Common myeloid progenitor, CD34-positive (primary cell): Measurements from ENCODE around the gene TMEM81.

ENCODE experiments used
- CTCF ChIA-PET: fragments of 350-600 bp; sonication (Branson Sonifier 250); formaldehyde crosslinking; loops from one replicate; lab custom pipeline; 2021; ENCODE audit warnings: antibody characterized with exemption; lab: Charles Lee
- POLR2A ChIA-PET: fragments of 350-600 bp; sonication (Branson Sonifier 250); formaldehyde crosslinking; loops from one replicate; lab custom pipeline; 2021; ENCODE audit warnings: antibody characterized with exemption; lab: Charles Lee
- DNase-seq, 3 donors: peaks; one replicate each; pipeline versions ENCODE4 v3.0.0 to v3.0.0-alpha.2; 2013
- H3K27ac ChIP-seq, 2 experiments: 1 replicate in 1 of 2; 2 replicates in 1 of 2; pipeline ENCODE4 v1.7.0; 2013; ENCODE audit warnings: inconsistent platforms in 2 of 2, low read length in 2 of 2, mild to moderate bottlenecking in 2 of 2, low read depth in 1 of 2, moderate library complexity in 1 of 2; ENCODE audit not compliant: severe bottlenecking in 2 of 2, insufficient read depth in 1 of 2, poor library complexity in 1 of 2
- H3K27me3 ChIP-seq, 5 experiments: replicated peaks in 2 of 5; 1 replicate in 3 of 5; 2 replicates in 2 of 5; pipeline versions ENCODE4 v1.6.1 to v1.7.0; 2013; ENCODE audit warnings: low read length in 4 of 5, mild to moderate bottlenecking in 2 of 5, moderate library complexity in 2 of 5, inconsistent platforms in 1 of 5; ENCODE audit not compliant: insufficient read depth in 5 of 5, control insufficient read depth in 4 of 5
- H3K36me3 ChIP-seq, 4 experiments: 1 replicate in 2 of 4; 2 replicates in 2 of 4; pipeline versions ENCODE4 v1.6.1 to v1.7.0; 2013; ENCODE audit warnings: low read length in 3 of 4, control low read depth in 1 of 4, mild to moderate bottlenecking in 1 of 4; ENCODE audit not compliant: control insufficient read depth in 4 of 4, insufficient read depth in 4 of 4
- H3K4me1 ChIP-seq, 4 experiments: 1 replicate in 3 of 4; 2 replicates in 1 of 4; pipeline versions ENCODE4 v1.6.1 to v1.7.1; 2013; ENCODE audit warnings: low read length in 3 of 4, mild to moderate bottlenecking in 3 of 4, control low read depth in 1 of 4, inconsistent platforms in 1 of 4, moderate library complexity in 1 of 4; ENCODE audit not compliant: control insufficient read depth in 4 of 4, insufficient read depth in 4 of 4; ENCODE audit errors: control extremely low read depth in 1 of 4
- H3K4me3 ChIP-seq, 7 experiments: 1 replicate in 4 of 7; 2 replicates in 3 of 7; pipeline versions ENCODE4 v1.5.1 to v1.7.0; 2013; ENCODE audit warnings: mild to moderate bottlenecking in 7 of 7, low read length in 6 of 7, moderate library complexity in 6 of 7, inconsistent platforms in 2 of 7, low read depth in 2 of 7, control low read depth in 1 of 7; ENCODE audit not compliant: insufficient read depth in 4 of 7, control insufficient read depth in 1 of 7; ENCODE audit errors: extremely low read depth in 1 of 7
- H3K9me3 ChIP-seq, 5 experiments: 1 replicate in 4 of 5; 2 replicates in 1 of 5; pipeline versions ENCODE4 v1.6.1 to v1.7.1; 2013; ENCODE audit warnings: low read length in 4 of 5, mild to moderate bottlenecking in 2 of 5, inconsistent platforms in 1 of 5, low read depth in 1 of 5, moderate library complexity in 1 of 5; ENCODE audit not compliant: control insufficient read depth in 4 of 5, insufficient read depth in 2 of 5; ENCODE audit errors: control extremely low read depth in 1 of 5
- WGBS: methylation state at CpG from one replicate; pipeline ENCODE4 v1.1.5; 2013; ENCODE audit not compliant: insufficient coverage; 5-methylcytosine and 5-hydroxymethylcytosine counted together

The TMEM81 gene

GRCh38 chr1:205049479-205049878 is 34.8 kb downstream of the TMEM81 start:
- no peaks in the 10 kb centered on the region for H3K36me3 ChIP-seq
- H3K9me3 ChIP-seq = no peaks in the 10 kb centered on the region
- H3K27me3 ChIP-seq = peaks cover 0 to 33% (median 17%) of the 10 kb centered on the region in 5 experiments
- ChIA-PET POLR2A (no interaction called here), CTCF (interaction anchor here (0.6 to 2.1 kb wide), 6 partner anchors 12 to 1948 kb away, joined by 3 to 10 read pairs (median 3); no protein-coding TSS in a partner anchor)
- no peak overlapping the region for H3K4me3 ChIP-seq
- no peak for DNase-seq
- WGBS = 87% methylated on average over 6 of the region's 6 CpGs
- H3K4me1 ChIP-seq = no peaks in the 10 kb centered on the region
- no peak overlapping the region for H3K27ac ChIP-seq

DNA sequence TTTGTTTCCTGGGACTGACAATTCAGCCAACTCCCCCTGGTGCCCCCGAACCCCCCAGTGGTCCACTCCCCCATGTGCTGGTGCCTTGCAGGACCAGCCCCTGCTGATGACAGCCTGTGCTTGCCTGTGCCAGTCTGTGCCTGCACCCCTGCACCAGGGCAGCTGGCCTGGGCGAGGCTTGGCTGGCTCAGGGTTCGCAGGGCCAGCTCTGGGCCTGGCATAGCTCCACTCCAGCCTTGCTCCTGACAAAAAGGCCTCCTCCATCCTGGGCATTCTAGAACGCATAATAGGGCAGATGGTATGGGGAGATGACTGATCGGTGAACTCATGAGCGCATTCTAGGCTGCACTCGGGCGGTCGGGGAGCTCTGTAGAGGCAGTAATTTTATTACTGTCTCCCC is 35.9 kb downstream of the TMEM81 start:
- ChIA-PET CTCF (interaction anchor here (1.1 to 2.1 kb wide), 4 partner anchors 15 to 106 kb away, joined by 3 to 10 read pairs (median 4); no protein-coding TSS in a partner anchor), POLR2A (interaction anchor here (0.8 kb wide), 1 partner anchor 140 kb away, joined by 3 read pairs; no protein-coding TSS in a partner anchor)
- H3K27ac ChIP-seq = no peak overlapping the region
- DNase-seq = no peak
- peaks cover 0 to under 1% (median under 1%) of the 10 kb centered on the region in 4 experiments for H3K4me1 ChIP-seq
- 98% methylated on average over 9 of the region's 9 CpGs for WGBS
- H3K27me3 ChIP-seq = peaks cover 0 to 44% (median 17%) of the 10 kb centered on the region in 5 experiments
- no peaks in the 10 kb centered on the region for H3K9me3 ChIP-seq
- no peaks in the 10 kb centered on the region for H3K36me3 ChIP-seq
- no peak overlapping the region for H3K4me3 ChIP-seq

DNA sequence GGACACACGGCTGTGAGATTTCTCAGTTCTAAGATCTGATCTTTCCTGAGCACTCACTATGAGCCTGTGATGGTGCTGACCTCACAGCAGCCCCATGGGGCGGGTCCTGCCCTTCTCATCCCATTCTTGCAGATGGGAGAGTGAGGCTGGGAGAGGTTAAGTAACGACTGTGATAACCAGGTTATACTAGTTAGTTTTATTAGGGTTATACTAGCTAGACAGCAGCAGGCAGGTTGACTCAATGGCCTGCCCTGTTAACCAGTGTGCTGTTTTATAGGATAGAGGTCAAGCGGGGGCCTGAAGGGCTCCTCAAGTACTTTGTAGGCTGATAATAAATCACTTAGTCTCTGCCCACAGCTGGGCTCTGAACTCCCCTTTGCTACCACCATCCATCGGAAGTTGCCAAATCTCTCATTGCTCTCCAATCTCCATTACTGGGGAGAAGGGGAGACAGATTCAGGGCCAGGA is 36.5 kb downstream of the TMEM81 start:
- POLR2A ChIA-PET = no interaction called here
- H3K9me3 ChIP-seq = no peaks in the 10 kb centered on the region
- no peaks in the 10 kb centered on the region for H3K36me3 ChIP-seq
- DNase-seq = no peak
- H3K27ac ChIP-seq = no peak overlapping the region
- 88% methylated on average over 2 of the region's 5 CpGs for WGBS
- no peak overlapping the region for H3K4me3 ChIP-seq
- peaks cover 0 to 49% (median 17%) of the 10 kb centered on the region in 5 experiments for H3K27me3 ChIP-seq
- peaks cover 0 to 5% (median 2%) of the 10 kb centered on the region in 4 experiments for H3K4me1 ChIP-seq
- CTCF ChIA-PET = interaction anchor here (2.1 kb wide), 1 partner anchor 59 kb away, joined by 10 read pairs; no protein-coding TSS in a partner anchor

DNA sequence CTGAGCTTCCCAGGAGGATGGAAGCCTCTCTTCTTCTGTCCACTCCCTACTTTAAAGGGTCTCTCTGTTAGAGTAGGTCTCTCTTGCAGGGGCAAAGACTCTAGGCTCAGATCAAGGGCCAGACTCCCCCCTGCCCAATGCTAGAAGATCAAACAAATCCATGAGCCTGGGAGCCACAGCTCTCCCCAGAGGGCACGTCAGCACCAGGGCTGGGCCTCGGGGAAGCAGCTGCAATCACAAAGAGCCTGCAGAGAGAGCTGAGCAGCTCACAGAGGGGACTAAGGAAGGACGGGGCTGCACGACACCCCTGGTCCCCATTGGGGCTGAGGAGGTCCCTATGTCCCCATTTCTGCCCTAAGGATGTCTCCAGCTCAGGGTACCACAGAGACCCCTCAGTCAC is 37.4 kb downstream of the TMEM81 start:
- POLR2A ChIA-PET = no interaction called here
- peaks cover 2 to 58% (median 24%) of the 10 kb centered on the region in 5 experiments for H3K27me3 ChIP-seq
- no peak for DNase-seq

DNA sequence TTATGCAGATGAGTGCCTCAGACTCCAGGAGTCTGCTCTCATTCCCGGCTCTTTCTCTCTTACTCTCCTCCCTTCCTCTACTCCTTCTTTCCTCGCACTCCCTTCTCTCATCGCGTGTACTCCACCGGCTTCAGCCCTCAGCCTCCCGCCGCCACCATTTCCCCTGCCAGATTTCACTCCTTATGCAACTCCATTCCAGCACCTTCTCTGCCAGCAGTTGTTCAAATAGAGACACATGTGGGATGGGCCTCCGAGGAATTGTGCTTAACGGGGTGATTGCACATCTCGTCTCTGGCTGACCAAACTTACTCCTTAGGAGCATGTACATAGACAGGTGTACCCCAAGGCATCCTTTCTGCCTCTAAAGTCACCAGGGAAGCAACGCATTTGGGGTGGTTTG is 39.1 kb downstream of the TMEM81 start:
- H3K27me3 ChIP-seq = peaks cover 2 to 74% (median 28%) of the 10 kb centered on the region in 5 experiments
- H3K4me3 ChIP-seq = no peak overlapping the region
- CTCF ChIA-PET = interaction anchor here (0.9 to 2.2 kb wide), 2 partner anchors 16 to 55 kb away, joined by 3 to 9 read pairs; no protein-coding TSS in a partner anchor
- no peak overlapping the region for H3K27ac ChIP-seq
- POLR2A ChIA-PET = no interaction called here
- H3K36me3 ChIP-seq = no peaks in the 10 kb centered on the region
- no peaks in the 10 kb centered on the region for H3K9me3 ChIP-seq
- WGBS = 41% methylated on average over 11 of the region's 11 CpGs
- H3K4me1 ChIP-seq = peaks cover 0 to 8% (median 3%) of the 10 kb centered on the region in 4 experiments
- DNase-seq = no peak

More for the DNA sequence above, 37.4 kb downstream of the TMEM81 start:
- H3K36me3 ChIP-seq = no peaks in the 10 kb centered on the region
- no peak overlapping the region for H3K4me3 ChIP-seq
- 61% methylated on average over 4 of the region's 4 CpGs for WGBS
- H3K9me3 ChIP-seq = no peaks in the 10 kb centered on the region
- H3K27ac ChIP-seq = no peak overlapping the region
- H3K4me1 ChIP-seq = peaks cover 0 to 8% (median 3%) of the 10 kb centered on the region in 4 experiments
- CTCF ChIA-PET = interaction anchor here (0.8 kb wide), 1 partner anchor 15 kb away, joined by 3 read pairs; no protein-coding TSS in a partner anchor

DNA sequence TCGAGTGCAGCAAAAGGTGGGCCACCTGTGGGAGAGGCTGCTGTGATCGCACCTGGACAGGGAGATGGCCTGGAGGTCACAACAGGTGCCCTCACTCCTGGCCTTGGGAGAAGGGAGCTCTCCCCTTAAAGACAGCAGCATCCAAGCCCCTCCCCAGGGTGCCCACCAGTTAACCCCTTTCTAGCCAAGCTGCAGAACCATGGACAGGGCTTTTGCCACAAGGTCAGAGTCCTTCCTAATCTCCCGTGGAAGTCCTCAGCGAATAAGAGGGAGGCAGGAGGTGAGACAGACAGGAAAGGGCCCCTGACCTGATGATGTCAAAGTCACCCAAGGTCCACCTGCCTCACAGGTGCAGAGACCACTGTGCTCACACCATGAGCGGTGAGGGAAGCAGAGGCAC is 39.5 kb downstream of the TMEM81 start:
- no peak overlapping the region for H3K27ac ChIP-seq
- H3K4me1 ChIP-seq = peaks cover 0 to 8% (median 3%) of the 10 kb centered on the region in 4 experiments
- WGBS = 0% methylated on average over 1 of the region's 5 CpGs
- no peaks in the 10 kb centered on the region for H3K9me3 ChIP-seq
- H3K36me3 ChIP-seq = no peaks in the 10 kb centered on the region
- peaks cover 2 to 76% (median 28%) of the 10 kb centered on the region in 5 experiments for H3K27me3 ChIP-seq
- DNase-seq = peak in 1 of 3 donors; percentile 10
- ChIA-PET POLR2A (no interaction called here), CTCF (interaction anchor here (0.9 to 2.2 kb wide), 3 partner anchors 17 to 55 kb away, joined by 3 to 9 read pairs (median 3); no protein-coding TSS in a partner anchor)
- no peak overlapping the region for H3K4me3 ChIP-seq

DNA sequence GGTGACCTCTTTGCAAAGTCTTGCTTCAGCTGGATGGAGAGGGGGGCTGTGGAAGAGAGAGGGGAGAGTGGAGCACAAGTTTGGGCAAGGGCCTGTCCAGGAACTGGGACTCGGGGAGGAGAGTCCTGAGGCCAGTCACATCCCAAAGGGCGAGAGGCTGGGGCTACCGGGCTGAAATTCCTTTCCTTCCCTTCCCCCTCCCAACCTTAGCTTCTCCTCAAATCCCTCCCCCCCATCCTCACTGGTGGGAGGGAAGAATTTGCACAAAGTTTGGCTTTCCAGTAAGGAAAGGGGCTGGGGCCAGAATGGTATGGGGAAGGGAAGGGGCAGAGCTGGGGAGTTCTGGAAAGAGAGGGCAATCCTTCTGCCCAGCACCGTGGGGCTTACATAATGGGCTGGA is 40.4 kb downstream of the TMEM81 start:
- Histone ChIP-seq H3K27ac (no peak overlapping the region), H3K4me3 (no peak overlapping the region), H3K9me3 (no peaks in the 10 kb centered on the region), H3K36me3 (no peaks in the 10 kb centered on the region), H3K27me3 (peaks cover 2 to 76% (median 28%) of the 10 kb centered on the region in 5 experiments), H3K4me1 (peaks cover 0 to 8% (median 3%) of the 10 kb centered on the region in 4 experiments)
- no peak for DNase-seq
- 8% methylated on average over 1 of the region's 4 CpGs for WGBS
- ChIA-PET POLR2A (no interaction called here), CTCF (interaction anchor here (1.1 to 2.2 kb wide), 2 partner anchors 18 to 42 kb away, joined by 3 to 9 read pairs; no protein-coding TSS in a partner anchor)
